ENCODE measurements around the gene TPRX1. TPM values are rescaled to one million over a fixed set of nuclear protein-coding genes. Genes with fewer than 3 reads are reported as not detected.

Gene TPRX1
- total RNA-seq, 1 experiment from 2014 or later = not detected

- Mint-ChIP-seq H3K4me3 (ENCODE audit: low read depth, unreplicated experiment) (no peak overlapping the region), H3K36me3 (ENCODE audit: insufficient read depth, unreplicated experiment) (peaks cover 5% of the 10 kb centered on the region), H3K9me3 (ENCODE audit: low read depth, unreplicated experiment) (no peaks in the 10 kb centered on the region), H3K27me3 (ENCODE audit: unreplicated experiment) (no peaks in the 10 kb centered on the region), H3K27ac (ENCODE audit: unreplicated experiment) (no peak overlapping the region), H3K4me1 (ENCODE audit: low read depth, unreplicated experiment) (no peaks in the 10 kb centered on the region)
- CTCF ChIA-PET = no interaction called here
- no peak for TF ChIP-seq CTCF (IDR thresholded peaks at IDR 0.05; ENCODE audit: unreplicated experiment)
- no TSS peak for BruUV-seq (replicated peaks)
- DNase-seq = no peak
- intact Hi-C loops (cut with micrococcal nuclease; ENCODE audit: unreplicated experiment) = no loop called here
Measured at GRCh38 chr19:47769534-47769933, 34.8 kb downstream of the TPRX1 start.

DNA sequence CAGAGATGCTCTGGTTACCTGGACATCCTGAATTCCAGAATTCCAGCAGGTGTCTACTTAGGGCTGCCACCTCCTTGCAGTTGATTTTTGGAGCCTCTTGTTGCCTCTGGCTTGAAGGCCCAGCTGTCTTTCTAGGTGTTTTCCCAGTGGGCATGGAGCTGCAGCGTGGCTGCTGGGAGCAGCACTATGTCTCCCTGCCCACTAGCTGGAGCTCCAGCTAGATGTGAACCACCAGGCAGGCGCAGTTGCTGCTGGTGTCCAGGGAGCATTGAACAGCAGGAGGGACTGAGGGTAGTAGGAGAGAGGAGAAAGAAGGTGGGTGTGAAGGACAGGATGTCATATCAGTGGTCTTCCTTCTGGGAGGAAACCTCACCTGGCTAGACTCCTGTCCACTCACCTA is 35.7 kb downstream of the TPRX1 start:
- intact Hi-C loops (cut with micrococcal nuclease; ENCODE audit: unreplicated experiment) = no loop called here
- BruUV-seq (replicated peaks) = no TSS peak
- Mint-ChIP-seq H3K36me3 (ENCODE audit: insufficient read depth, unreplicated experiment) (peaks cover 5% of the 10 kb centered on the region), H3K4me1 (ENCODE audit: low read depth, unreplicated experiment) (no peaks in the 10 kb centered on the region), H3K27ac (ENCODE audit: unreplicated experiment) (no peak overlapping the region), H3K27me3 (ENCODE audit: unreplicated experiment) (no peaks in the 10 kb centered on the region), H3K9me3 (ENCODE audit: low read depth, unreplicated experiment) (no peaks in the 10 kb centered on the region), H3K4me3 (ENCODE audit: low read depth, unreplicated experiment) (no peak overlapping the region)
- DNase-seq = no peak
- CTCF ChIA-PET = interaction anchor here (0.6 kb wide), 1 partner anchor 98 kb away, joined by 4 read pairs; no protein-coding TSS in a partner anchor
- TF ChIP-seq CTCF (IDR thresholded peaks at IDR 0.05; ENCODE audit: unreplicated experiment) = no peak

GRCh38 chr19:47767349-47767748 is 37.0 kb downstream of the TPRX1 start:
- no peak overlapping the region for H3K27ac Mint-ChIP-seq (ENCODE audit: unreplicated experiment)
- no peaks in the 10 kb centered on the region for H3K27me3 Mint-ChIP-seq (ENCODE audit: unreplicated experiment)
- H3K9me3 Mint-ChIP-seq (ENCODE audit: low read depth, unreplicated experiment) = no peaks in the 10 kb centered on the region
- intact Hi-C loops (cut with micrococcal nuclease; ENCODE audit: unreplicated experiment) = no loop called here
- H3K4me1 Mint-ChIP-seq (ENCODE audit: low read depth, unreplicated experiment) = no peaks in the 10 kb centered on the region
- H3K36me3 Mint-ChIP-seq (ENCODE audit: insufficient read depth, unreplicated experiment) = peaks cover 13% of the 10 kb centered on the region
- no peak for DNase-seq
- TF ChIP-seq CTCF (IDR thresholded peaks at IDR 0.05; ENCODE audit: unreplicated experiment) = no peak
- BruUV-seq (replicated peaks) = no TSS peak
- no peak overlapping the region for H3K4me3 Mint-ChIP-seq (ENCODE audit: low read depth, unreplicated experiment)
- CTCF ChIA-PET = no interaction called here

DNA sequence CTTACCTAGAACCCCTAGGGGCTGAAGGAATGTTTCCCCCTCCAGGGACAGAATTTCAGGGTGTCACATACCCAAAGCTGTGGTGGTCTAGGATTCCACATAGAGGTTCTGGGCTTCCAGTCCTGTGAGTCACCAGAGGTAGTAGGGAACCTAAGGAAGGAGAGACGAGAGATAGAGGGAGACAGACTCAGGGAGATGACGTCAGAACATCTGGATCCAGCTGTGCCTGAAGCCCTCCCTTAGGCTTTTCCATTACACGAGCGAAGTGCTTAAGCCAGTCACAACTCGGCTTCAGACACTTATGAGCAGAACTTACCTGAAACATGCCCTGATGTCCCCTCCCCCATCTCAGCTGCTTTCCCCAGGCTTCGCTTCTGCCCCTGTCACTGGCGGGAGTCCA is 37.7 kb downstream of the TPRX1 start:
- H3K36me3 Mint-ChIP-seq (ENCODE audit: insufficient read depth, unreplicated experiment) = peaks cover 13% of the 10 kb centered on the region
- BruUV-seq (replicated peaks) = no TSS peak
- H3K4me1 Mint-ChIP-seq (ENCODE audit: low read depth, unreplicated experiment) = no peaks in the 10 kb centered on the region
- CTCF ChIA-PET = interaction anchor here (1.5 kb wide), 1 partner anchor 23 kb away, joined by 3 read pairs; no protein-coding TSS in a partner anchor
- intact Hi-C loops (cut with micrococcal nuclease; ENCODE audit: unreplicated experiment) = no loop called here
- H3K27ac Mint-ChIP-seq (ENCODE audit: unreplicated experiment) = no peak overlapping the region
- TF ChIP-seq CTCF (IDR thresholded peaks at IDR 0.05; ENCODE audit: unreplicated experiment) = no peak
- no peak overlapping the region for H3K4me3 Mint-ChIP-seq (ENCODE audit: low read depth, unreplicated experiment)
- no peaks in the 10 kb centered on the region for H3K27me3 Mint-ChIP-seq (ENCODE audit: unreplicated experiment)
- no peaks in the 10 kb centered on the region for H3K9me3 Mint-ChIP-seq (ENCODE audit: low read depth, unreplicated experiment)
- no peak for DNase-seq

- no TSS peak for BruUV-seq (replicated peaks)
- no peak for TF ChIP-seq CTCF (IDR thresholded peaks at IDR 0.05; ENCODE audit: unreplicated experiment)
- CTCF ChIA-PET = interaction anchor here (1.5 to 2.2 kb wide), 2 partner anchors 24 to 53 kb away, joined by 3 to 8 read pairs; partner anchors contain the start of gene EHD2
- Mint-ChIP-seq H3K9me3 (ENCODE audit: low read depth, unreplicated experiment) (no peaks in the 10 kb centered on the region), H3K27ac (ENCODE audit: unreplicated experiment) (no peak overlapping the region), H3K36me3 (ENCODE audit: insufficient read depth, unreplicated experiment) (peaks cover 14% of the 10 kb centered on the region), H3K27me3 (ENCODE audit: unreplicated experiment) (no peaks in the 10 kb centered on the region), H3K4me1 (ENCODE audit: low read depth, unreplicated experiment) (no peaks in the 10 kb centered on the region), H3K4me3 (ENCODE audit: low read depth, unreplicated experiment) (no peak overlapping the region)
- intact Hi-C loops (cut with micrococcal nuclease; ENCODE audit: unreplicated experiment) = no loop called here
- DNase-seq = no peak
Measured at GRCh38 chr19:47766359-47766620, 38.1 kb downstream of the TPRX1 start.
